ENCODE measurements around the gene DACT3.

The DACT3 gene

DNA sequence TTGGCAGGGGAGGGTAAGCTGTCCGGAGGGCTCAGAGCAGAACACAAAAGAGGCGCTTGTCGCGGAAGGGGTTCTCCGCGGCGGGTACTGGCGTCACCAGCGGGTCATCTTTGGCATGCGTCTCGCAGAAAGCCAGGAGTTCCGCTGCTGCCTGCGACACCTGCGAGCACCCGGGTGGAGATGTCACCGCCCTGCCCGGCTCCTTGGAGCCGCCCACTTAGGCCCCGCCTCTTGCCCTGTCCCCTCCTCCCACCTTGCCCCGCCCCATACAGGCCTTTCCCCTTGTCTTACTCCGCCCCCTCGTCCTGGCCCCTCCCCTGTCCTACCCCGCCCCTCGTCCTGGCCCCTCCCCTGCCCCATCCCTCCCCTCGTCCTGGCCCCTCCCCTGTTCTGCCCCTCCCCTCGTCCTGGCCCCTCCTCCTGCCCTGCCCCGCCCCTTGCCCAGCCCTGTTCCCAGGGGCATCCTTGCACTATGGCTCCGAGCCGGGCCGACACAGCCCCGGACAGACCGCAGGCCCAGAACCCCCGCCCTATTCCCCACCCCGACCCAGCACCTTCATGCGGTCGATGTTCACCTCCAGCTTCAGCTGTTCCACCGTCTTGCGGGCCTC lies 26.8 kb downstream of the DACT3 start:
- peak; percentile 88 for DNase-seq (ENCODE audit: low read depth)

DNA sequence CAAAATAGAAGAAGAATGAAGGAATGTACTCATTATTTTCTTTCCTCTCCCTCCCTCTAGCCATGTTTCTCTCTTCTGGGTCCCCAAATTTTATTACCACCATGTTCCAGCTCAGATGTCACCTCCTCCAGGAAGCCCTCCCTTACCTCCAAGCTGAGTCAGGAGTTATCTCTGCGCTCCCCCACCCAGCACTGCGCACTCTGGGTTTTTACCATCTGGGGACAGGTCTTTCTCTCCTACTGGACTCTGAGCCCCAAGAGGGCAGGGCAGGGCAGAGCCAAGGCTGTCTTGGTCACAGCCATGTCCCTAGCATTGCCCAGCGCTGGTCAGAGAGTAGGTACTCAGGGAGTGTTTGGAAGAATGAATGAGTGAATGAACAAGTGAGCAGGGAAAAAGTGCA lies 27.9 kb downstream of the DACT3 start:
- no peak for DNase-seq (ENCODE audit: low read depth)

DNA sequence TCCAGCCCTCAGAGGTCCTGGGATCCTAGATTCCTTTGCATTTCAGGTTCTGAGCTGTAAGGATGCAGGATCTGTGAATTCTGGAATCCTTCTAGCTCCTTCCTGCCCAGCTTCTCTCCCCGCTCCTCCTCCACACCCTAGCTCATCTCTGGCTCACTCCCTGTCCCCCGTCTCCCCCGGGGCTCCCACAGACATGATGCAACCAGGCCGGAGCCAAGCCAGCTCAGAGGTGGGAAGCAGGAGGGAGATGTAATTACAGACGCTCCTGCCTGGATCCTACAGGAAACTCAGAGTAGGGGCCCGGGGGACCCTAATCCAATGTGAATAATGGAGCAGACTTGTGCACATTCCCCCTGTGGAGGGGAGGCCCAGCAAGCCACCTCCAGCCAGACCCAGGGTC lies 29.5 kb downstream of the DACT3 start:
- DNase-seq (ENCODE audit: low read depth): peak; percentile 88

DNA sequence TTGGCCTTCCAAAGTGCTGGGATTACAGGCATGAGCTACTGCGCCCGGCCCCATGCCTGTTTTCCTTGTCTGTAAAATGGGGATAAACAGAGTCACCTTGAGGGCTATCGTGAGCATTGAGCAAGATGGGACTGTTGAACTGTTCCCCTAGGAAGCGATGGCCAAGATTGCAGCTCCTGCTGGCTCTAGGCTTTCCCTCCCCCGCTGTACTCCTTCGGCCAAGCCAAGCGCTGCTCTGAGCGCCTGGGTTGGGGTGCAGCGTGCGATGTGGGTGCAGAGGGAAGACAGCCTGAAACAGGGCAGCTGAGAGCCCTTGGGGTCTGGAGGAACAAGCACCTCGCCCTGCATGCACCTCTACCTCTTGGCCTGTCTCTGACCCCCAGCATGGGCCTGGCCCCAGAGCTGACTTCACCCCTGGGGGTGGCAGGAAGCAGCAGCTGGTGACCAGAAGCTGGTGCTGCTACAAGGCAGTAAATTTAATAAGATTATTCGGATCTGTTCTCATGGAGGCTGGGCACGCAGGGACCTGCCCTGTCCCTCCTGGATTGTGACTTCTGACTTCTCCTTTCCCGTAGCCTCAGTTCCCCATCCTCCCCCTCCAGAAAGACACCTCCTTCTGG lies 30.3 kb downstream of the DACT3 start:
- no peak for DNase-seq (ENCODE audit: low read depth)

DNA sequence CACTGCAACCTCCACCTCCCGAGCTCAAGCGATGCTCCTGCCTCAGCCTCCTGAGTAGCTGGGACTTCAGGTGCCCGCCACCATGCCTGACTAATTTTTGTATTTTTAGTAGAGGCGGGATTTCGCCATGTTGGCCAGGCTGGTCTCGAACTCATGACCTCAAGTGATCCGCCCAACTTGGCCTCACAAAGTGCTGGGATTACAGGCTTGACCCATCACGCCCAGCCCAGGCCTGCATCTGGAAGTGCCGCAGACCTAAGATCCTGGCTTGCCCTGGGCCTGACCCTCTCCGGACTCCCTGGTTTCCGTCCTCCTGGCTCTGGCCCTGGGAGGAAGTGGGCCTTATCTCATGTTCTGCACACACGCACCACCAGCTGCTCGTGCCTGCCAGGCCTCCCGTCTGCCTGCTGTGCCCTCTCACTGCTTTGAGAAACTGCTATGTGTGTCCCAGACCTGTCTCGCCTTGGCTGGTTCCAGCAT lies 31.4 kb downstream of the DACT3 start:
- peak; percentile 81 for DNase-seq (ENCODE audit: low read depth)

DNA sequence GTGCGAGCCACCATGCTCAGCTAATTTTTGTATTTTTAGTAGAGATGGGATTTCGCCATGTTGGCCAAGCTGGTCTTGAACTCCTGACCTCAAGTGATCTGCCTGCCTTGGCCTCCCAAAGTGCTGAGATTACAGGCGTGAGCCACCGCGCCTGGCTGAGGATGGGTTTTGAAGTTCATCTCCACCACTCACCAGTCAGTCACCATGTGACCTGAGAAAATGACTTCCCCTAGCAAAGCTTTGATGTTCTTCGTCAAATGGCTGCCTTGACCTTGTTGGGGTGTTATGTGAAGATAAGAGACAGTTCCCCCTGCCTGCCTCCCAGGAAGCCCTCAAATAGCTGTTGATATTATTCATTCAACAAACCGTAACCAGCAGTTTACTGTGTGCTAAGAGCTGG lies 32.0 kb downstream of the DACT3 start:
- peak; percentile 42 for DNase-seq (ENCODE audit: low read depth)

DNA sequence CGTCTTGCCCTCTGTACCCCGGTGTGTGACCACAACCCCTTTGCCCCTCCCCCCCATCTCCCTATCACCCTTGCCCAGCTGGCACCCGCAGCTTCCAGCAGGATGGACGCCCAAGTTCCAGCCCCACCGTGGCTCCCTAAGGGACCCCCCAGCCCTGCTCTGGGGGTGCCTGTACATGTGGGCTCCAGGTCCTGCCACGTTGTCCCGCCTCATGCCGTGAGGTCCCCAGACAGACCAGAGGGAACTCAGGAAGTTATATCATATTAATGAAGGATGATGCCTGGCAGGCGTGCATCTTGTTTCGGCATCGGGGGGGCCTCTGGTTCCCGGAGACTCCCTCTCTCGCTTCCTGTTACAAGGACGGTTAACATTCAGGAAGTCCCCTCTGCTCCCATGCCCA lies 34.5 kb downstream of the DACT3 start:
- no peak for DNase-seq (ENCODE audit: low read depth)

DNA sequence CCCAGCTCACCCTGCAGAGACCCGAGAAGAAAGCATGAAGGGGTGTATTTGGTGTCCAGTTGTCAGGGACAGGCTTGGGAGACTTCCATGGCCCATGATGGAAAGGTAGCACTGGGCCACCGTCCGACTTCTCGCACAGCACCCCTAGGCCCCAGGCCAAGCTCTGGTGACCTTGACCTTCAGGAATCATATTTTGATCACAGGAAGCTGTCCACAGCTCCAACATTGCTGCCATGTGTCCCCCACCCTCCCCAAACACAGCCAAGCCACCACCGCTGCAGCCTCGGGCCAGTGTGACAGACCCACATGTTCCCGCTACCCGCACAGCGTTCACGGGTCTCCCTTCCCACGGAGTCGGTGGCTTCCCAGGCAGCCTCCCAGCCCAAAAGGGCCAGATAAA lies 35.3 kb downstream of the DACT3 start:
- DNase-seq (ENCODE audit: low read depth): no peak

DNA sequence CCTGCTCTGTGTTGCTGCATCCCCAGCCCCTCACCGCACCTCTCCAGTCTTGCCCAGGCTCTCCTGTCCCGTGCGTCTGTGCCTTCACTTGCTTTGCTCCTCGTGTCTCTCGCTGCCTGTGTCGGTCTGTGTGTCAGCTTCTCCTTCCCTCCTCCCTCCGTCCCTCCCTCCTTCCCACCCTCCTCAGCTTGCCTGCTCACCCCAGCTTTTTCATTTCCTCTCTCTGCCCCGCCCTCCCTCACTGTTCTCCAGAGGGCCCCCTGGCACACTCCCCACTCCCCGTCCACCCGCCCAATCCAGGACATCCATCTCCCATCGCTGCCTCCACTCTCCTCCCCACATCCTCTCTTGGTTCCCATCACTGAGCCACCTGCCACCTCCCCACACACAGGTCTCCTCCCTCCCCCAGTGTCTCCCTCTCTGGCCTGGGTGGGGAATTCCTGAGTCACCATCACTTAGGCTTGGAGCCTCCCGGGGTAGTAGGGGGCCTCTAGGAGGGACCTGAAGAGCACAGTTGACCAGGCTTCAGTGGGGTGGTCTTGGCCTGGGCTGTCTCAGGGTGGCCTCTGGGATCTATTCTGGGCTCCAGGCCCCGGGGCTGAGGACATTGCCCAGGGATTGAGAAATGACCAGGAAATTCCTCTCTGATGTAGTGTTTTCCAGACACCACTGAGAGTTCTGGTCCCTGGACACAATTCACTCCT lies 35.9 kb downstream of the DACT3 start, which contains the start of gene PTGIR:
TSS of gene PTGIR (minus strand) at position 132 of the 704 bp plus-strand sequence. CDS start 864 bp downstream, outside the sequence.
- DNase-seq (ENCODE audit: low read depth): peak; percentile 76

DNA sequence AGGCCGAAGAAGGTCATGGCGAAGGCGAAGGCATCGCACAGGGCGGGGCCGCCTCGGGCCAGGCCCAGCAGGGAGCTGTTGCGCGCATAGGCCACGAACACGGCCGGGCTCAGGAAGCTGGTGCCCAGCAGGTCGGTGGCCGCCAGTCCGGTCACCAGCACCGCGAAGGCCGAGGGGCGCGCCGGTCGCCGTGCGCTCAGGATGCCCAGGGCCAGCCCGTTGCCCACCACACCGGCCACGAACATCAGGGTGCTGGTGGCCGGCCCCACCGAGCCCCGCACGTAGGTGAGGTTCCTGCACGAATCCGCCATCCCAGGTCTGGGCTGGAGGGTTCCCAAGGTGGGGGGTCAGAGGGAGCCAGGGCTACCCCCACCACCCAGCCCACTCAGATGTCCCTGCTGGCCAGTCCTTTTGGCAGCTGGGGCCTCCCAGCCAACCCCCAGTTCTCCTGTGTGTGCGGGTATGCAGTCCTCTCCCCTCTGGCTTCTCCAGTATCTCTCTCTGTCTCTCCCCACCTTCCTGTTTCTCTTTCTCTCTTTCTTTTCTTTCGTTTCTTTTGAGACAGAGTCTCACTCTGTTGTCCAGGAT lies 37.0 kb downstream of the DACT3 start:
- DNase-seq (ENCODE audit: low read depth): no peak

DNA sequence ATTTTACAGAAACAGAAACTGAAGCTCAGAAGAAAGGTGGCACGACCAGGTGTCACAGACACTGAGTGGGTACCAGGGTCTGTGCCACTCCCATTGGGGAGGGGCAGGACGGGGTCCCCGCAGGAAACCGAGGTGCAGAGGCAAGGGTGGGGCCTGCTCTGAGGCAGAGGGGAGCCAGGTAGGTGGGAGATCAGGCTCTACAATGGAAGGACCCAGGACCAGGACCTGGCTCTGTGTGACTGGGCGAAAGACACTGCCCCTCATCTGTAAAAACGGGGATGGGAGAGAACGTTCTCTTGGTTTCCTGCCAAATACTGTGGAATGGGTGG lies 38.9 kb downstream of the DACT3 start:
- no peak for DNase-seq (ENCODE audit: low read depth)

DNA sequence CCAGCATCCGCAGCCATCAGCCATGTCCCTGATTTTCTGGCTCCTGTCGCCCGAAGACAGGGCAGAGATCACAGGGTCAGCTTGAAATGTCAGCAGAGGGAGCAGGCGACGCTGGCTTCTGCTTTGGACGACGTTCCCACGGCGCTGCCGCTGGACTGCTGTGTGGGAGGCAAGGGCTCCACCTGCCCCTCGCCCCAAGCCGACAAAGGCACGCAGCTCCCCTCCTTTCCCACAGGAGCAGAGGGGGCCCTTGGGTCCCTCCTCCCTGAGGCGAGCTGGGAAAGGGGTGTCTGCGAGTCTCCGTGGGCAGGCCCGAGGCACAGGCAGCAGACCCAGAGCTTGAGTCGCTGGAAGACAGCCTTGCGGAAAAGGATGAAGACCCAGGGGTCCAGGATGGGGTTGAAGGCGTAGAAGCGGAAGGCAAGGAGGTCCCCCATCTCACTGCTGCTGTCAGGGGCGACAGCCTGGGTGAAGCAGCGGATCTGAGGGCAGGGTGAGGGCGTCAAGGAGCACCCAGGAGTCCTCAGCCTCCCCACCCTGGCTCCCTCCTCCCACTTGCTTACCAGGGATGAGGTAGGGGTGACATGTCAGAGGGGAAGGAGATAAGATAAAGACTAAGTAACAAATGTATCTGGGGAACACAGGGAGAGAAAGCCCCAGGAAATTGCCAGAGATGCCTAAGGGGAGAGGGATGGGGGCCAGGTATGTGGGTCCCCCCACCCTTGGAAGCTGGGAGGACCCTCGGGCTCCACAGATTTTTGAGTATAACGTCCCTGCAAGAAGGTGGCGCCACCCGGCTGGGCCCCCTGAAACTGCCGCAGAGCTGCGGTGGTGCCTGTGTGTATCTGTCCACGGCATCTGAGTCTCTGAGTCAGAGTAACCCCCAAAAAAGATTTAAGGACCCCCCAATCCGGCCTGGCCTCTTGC lies 39.5 kb downstream of the DACT3 start:
- no peak for DNase-seq (ENCODE audit: low read depth)

DNA sequence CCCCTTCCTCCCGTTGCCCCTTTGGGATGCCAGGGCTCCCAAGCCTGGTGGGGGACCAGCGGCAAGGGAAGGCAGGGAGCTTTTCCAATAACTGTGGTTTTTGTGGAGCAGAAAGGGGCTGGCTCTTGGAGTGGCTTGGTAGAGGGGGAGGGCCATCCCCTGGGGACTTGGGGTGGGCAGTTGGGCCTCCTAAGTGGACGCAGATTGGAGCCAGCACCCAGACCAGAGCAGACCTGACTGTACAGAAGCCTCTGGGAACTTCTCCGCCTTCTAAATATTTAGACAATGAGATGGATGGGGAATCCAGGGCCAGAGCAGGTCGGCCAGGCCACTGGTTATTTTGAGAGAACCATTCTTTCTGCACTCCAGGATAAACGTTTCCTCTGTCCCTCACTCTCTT lies 40.3 kb downstream of the DACT3 start:
- no peak for DNase-seq (ENCODE audit: low read depth)

DNA sequence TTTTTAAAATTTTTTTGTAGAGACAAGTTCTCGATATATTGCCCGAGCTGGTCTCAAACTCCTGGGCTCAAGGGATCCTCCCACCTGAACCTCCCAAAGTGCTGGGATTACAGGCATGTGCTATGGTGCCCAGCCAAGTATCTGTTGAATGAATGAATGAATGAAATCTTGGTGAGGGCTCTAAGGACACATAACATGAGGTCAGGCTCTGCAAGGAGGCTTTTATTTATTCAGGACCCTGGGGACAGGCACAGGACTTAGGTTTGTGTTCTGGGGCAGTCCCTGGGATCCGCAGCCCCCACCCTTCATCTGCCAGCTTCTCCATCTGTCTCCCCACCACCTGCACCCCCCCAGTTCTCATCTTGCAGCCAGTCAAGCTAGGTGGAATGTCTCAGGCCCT lies 40.7 kb downstream of the DACT3 start:
- no peak for DNase-seq (ENCODE audit: low read depth)

DNA sequence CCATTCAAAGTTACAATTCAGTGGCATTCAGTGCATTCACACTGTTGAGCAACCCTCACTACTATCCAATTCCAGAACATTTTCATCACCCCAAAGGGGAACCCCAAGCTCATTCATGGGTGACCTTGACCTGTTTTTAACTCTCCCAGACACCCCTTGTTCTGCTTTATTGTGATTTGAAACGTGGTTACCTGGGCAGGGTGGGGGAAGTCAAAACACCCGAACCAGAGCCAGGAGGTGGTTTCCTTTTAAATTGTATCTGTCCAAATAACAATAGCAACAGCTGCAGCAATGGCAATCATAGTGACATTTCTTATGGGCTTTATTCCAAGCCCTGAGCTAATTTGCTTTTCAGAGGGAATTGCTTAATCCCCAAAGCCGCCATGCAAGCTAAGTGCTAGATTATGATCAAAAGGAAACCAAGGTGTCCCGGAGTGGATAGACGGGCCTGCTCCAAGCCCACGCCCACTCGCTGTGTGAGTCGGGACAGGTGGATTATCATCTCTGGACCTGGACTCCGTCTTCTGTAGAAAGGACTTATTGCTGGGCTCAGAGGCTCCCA lies 42.2 kb downstream of the DACT3 start:
- DNase-seq (ENCODE audit: low read depth): no peak

DNA sequence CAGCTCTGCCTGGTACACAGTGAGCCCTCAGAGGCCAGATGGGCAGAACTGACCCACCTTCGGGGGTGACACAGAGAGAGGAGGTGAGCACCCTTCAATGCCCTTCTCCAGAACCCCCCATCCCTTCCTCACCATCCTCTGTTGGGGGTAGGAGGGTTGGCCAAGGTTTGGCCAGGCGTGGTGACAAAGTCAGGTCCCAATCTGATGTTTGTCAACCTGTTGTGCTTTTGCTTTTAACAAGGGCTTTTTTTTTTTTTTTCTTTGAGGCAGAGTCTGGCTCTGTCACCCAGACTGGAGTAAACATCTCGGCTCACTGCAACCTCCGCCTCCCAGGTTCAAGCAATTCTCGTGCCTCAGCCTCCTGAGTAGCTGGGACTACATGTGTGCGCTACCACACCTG lies 43.4 kb downstream of the DACT3 start:
- DNase-seq (ENCODE audit: low read depth): no peak

DNA sequence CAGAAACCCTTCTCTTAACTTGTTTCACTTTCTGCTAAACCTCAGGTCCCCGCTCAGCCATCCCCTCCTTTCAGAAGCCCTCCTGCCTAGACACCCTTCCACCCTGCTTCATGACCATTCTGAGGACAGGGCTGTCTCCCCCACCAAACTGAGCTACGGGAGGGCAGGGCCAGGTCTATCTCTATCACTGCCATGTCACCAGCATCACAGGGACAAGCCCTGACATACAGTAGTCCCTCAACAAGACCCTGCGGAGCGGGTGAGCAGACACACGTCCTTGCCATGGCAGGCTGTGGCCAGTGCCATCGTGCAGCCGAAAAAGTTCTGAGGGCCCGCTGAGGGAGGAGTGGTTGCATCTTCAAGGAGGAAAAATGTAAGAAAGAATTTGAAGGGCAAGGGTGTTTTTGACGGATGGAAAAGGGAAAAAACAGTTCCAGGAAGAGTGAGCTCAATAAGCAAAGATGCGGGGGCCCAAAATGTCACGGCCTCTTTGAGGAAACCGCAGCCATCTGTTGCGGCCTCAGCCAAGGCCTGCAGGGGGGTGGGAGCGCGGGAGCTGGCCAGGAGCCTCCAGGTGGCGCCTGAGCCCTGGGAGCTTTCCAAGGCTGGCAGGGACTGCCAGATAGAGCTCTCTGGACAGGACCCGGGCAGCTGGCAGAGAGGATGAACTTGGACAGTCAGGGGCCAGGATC lies 44.2 kb downstream of the DACT3 start:
- peak; percentile 76 for DNase-seq (ENCODE audit: low read depth)

DNA sequence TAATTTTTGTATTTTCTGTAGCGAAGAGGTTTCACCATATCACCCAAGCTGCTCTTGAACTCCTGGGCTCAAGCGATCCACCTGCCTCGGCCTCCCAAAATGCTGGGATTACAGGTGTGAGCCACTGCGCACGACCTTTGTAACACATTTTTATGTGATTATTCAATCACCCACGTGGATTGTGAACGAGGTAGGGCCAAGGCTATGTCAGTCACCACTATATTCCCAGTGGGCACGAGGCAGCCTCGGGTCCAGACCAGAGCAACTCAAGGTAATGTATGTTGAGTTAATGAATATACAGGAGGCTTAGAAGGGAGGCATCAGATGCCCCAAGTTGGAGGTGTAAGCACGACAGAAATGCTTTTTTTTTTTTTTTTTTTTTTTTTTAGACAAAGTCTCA lies 45.0 kb downstream of the DACT3 start:
- no peak for DNase-seq (ENCODE audit: low read depth)

DNA sequence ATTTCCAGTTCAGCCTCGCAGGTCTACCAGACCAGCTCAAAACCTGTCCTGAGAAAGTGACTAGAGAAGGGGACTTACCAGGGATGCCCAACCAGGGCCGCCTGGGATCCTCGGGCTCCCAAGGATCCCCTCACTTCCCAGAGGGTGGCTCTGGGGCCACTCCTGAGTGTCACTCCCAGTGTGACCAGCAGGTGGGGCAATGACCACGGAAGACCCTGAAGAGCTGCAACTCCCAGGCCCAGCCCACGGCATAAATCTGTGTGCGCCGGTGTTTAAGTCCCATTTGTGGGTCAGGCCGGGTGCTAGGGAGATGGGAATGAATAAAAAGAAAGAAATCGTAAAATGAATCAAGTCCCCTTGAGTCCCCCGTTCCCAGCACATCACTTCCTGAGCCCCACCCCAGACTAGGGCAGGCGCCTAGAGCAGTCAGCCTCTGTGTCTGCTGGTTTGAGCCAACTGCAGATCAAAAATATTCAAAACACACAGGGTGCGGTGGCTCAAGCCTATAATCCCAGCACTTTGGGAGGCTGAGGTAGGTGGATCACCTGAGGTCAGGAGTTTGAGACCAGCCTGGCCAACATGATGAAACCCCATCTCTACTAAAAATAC lies 46.8 kb downstream of the DACT3 start:
- peak; percentile 65 for DNase-seq (ENCODE audit: low read depth)

DNA sequence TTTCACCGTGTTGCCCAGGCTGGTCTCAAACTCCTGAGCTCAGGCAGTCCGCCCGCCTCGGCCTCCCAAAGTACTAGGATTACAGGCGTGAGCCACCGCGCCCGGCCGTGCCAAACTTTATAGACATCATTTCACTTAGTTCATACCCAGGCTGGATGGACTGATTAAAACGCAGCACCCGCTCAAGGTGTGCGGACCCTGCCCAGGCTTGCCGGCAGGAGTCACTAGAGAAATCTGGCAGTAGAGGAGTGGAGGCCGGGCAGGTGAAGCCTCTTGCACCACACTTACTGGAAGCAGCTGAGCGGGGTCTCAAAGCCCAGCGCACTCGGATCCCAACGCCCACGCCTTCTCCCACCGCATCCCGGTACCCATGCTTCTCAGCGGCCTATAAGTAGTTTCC lies 47.5 kb downstream of the DACT3 start:
- DNase-seq (ENCODE audit: low read depth): no peak

DNA sequence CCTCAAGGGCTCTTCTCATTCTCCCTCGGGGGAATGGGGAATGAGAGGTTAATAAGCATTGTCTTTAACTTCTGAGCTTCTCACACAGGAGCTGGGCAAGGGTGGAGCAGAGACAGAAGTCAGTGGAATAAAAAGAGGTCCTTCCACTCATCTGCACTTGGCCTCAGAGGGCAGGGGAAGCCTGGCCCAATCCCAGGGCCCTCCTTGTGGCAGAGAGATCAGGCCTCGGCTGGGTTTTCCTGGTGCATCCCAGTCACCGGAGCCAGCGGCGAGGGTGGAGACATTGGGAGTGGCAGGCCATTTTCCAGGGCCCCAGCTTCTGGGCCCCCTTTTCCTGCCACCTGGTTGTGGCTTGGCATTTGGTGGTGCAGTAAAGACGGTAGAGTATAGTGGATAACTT lies 49.2 kb downstream of the DACT3 start:
- DNase-seq (ENCODE audit: low read depth): no peak

All from amniotic epithelial cell (primary cell).